22Rv1 (cell line): Measurements from ENCODE around the gene SUGP2.

Source experiments
- ZFX ChIP-seq: fragments of 450-650 bp; IDR thresholded peaks from 2 replicates; pipeline ENCODE4 v1.6.1; 2017; ENCODE audit warnings: antibody characterized with exemption, borderline replicate concordance
- TF ChIP-seq, protein P1 (sequence below): fragments of 450-650 bp; IDR thresholded peaks from 2 replicates; pipeline ENCODE4 v1.5.1; 2017; ENCODE audit warnings: mild to moderate bottlenecking

DNA sequence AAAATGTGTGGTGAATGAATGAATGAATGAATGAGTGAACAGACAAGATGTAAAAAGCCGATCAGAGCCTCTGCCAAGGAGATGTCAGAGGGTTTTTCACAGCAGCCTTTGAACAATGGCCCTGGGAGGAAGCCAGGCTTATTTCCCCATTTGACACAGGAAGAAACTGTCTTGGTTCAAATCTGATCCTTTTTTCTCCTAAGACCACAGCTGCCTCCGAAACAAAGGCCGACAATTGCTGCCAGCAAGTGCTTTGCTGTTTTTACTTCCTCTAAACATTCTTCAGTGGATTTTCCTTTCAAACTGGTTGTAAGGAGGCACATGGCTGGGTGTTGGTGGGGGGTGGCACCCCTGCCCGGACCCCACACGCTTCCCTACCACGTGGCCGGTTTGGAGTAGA lies 48.1 kb downstream of the SUGP2 start:
- TF ChIP-seq, protein P1, sequence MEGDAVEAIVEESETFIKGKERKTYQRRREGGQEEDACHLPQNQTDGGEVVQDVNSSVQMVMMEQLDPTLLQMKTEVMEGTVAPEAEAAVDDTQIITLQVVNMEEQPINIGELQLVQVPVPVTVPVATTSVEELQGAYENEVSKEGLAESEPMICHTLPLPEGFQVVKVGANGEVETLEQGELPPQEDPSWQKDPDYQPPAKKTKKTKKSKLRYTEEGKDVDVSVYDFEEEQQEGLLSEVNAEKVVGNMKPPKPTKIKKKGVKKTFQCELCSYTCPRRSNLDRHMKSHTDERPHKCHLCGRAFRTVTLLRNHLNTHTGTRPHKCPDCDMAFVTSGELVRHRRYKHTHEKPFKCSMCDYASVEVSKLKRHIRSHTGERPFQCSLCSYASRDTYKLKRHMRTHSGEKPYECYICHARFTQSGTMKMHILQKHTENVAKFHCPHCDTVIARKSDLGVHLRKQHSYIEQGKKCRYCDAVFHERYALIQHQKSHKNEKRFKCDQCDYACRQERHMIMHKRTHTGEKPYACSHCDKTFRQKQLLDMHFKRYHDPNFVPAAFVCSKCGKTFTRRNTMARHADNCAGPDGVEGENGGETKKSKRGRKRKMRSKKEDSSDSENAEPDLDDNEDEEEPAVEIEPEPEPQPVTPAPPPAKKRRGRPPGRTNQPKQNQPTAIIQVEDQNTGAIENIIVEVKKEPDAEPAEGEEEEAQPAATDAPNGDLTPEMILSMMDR = no peak
- no peak for TF ChIP-seq ZFX
